ENCODE data around the gene RBFOX1.

DNA sequence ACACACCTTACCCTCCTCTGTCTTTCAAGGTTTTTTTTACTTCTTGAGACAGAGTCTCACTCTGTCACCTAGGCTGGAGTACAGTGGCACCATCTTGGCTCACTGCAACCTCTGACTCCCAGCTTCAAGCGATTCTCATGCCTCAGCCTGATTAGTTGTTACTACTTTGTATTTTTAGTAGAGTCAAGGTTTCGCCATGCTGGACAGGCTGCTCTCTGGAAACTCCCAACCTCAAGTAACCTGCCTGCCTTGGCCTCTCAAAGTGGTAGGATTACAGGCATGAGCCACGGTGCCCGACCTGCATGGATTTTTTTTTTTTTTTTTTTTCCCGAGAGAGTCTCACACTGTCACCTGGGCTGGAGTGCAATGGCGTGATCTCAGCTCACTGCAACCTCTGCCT lies 273.2 kb downstream of the RBFOX1 start:
- TF ChIP-seq, protein P1, sequence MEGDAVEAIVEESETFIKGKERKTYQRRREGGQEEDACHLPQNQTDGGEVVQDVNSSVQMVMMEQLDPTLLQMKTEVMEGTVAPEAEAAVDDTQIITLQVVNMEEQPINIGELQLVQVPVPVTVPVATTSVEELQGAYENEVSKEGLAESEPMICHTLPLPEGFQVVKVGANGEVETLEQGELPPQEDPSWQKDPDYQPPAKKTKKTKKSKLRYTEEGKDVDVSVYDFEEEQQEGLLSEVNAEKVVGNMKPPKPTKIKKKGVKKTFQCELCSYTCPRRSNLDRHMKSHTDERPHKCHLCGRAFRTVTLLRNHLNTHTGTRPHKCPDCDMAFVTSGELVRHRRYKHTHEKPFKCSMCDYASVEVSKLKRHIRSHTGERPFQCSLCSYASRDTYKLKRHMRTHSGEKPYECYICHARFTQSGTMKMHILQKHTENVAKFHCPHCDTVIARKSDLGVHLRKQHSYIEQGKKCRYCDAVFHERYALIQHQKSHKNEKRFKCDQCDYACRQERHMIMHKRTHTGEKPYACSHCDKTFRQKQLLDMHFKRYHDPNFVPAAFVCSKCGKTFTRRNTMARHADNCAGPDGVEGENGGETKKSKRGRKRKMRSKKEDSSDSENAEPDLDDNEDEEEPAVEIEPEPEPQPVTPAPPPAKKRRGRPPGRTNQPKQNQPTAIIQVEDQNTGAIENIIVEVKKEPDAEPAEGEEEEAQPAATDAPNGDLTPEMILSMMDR (IDR thresholded peaks at IDR 0.05), result no peak
- no peak for TF ChIP-seq POLR2A (IDR thresholded peaks at IDR 0.05)

All from heart left ventricle (tissue), 13 donors.